Uterus (tissue), 2 donors: ENCODE measurements around the gene LY9.

ENCODE experiments used
- CTCF ChIP-seq, 4 experiments: fragments of 200-600 bp in 2 of 4; fragments of 450-650 bp in 2 of 4; sonication (generic) in 2 of 4; IDR thresholded peaks; one replicate each; pipeline ENCODE4 v1.5.1; 2016 to 2019; ENCODE audit warnings: antibody characterized with exemption in 4 of 4, mild to moderate bottlenecking in 2 of 4, moderate library complexity in 1 of 4
- POLR2A ChIP-seq, 2 donors: fragments of 450-650 bp; IDR thresholded peaks; one replicate each; pipeline ENCODE4 v1.6.1; 2016; ENCODE audit warnings: antibody characterized with exemption in 2 of 2, mild to moderate bottlenecking in 1 of 2, moderate library complexity in 1 of 2

DNA sequence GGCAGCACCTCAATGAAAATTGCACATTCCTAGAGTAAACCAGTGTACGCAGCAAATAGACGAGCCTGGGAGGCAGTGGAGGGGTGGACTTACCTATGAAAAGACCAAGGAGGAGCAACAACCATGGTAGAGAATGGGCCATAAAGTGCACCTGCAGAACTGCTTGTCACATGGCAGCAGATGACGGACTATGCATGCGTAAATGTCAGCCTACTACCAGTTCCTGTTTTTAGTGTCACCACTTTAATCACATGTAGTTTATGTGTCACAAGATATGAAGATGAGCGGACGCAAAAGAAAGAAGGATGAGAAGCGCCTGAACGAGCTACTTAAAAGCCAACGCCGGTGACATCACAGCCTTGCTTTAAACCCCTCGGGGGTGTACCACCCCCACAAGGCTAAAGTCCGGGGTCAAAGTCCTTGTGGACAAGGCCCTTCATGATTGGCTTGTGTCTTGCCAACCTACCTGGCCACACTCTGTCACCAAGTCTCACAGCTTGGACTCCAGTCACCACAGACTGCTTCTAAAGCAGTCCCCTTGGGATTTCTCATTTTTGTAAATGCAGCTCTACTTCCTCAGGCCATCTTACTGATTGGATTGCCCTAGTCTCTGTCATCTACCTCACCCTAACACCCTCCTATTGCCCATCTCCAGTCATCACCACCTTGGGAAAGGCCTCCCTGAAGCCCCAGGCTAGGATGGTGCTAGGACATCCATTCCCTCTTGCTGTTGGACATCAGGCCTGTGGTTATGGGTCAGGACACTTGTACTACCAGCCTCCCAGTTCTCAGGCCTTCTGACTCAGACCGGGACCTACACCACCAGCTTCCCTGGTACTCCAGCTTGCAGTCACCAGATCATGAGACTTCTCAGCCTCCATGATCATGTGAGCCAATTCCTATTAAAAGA is 6.0 kb upstream of the LY9 start:
- TF ChIP-seq CTCF (IDR thresholded peaks at IDR 0.05) (no peak), POLR2A (IDR thresholded peaks at IDR 0.05) (no peak)
